ENCODE measurements around the gene VTN.

The VTN gene

DNA sequence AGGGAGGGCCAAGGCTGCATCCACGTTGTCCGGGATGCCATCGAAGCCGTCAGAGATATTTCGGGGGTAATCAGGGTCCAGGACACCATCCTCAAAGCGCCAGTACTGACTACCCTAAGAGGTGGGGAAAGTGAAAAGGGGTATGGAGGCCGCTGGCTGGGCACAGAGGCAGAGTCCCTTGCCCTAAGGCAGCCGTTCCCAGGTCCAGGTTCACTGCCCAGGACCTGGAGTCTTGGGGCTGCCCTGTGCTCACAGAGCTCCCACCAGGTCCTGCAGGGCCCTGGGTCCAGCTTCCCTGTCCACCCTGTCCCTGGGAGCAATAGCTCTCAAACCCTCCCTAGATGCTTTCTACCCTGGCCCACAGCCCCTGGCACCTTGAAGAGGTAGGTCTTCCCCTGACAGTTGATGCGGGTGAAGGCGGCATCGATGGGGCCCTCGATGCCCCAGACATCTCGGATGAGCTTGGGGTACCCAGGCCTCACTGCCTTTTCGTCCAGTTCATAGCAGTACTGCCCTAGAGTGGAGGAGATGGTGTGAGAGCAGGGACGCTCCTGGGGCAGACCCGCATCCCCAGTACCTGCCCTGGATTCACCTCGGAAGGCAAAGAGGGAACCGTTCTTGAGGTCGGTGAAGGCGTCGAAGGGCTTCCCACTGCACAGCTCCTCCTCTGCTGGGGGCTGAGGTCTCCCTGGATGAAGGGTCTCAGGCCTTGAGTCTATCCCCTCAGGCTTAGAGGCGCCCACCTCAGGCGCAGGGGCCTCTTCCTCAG lies 1.0 kb downstream of the VTN start:
- no peak overlapping the region for H3K4me2 ChIP-seq (ENCODE audit: low read length)
- no peak overlapping the region for H2AFZ ChIP-seq
- no peaks in the 10 kb centered on the region for H3K27me3 ChIP-seq (ENCODE audit: control insufficient read depth, insufficient read depth, low read length)
- TF ChIP-seq CTCF (IDR thresholded peaks at IDR 0.05): no peak
- H3K4me3 ChIP-seq (ENCODE audit: low read depth, low read length): no peak overlapping the region
- H3K79me2 ChIP-seq: peaks cover 5% of the 10 kb centered on the region
- H3K27ac ChIP-seq: no peak overlapping the region
- no peak overlapping the region for H3K9ac ChIP-seq
- no peaks in the 10 kb centered on the region for H3K9me3 ChIP-seq (ENCODE audit: control insufficient read depth, low read length)
- no peaks in the 10 kb centered on the region for H3K36me3 ChIP-seq (ENCODE audit: control insufficient read depth, insufficient read depth, low read length)
- H3K4me1 ChIP-seq: peaks cover 9% of the 10 kb centered on the region

DNA sequence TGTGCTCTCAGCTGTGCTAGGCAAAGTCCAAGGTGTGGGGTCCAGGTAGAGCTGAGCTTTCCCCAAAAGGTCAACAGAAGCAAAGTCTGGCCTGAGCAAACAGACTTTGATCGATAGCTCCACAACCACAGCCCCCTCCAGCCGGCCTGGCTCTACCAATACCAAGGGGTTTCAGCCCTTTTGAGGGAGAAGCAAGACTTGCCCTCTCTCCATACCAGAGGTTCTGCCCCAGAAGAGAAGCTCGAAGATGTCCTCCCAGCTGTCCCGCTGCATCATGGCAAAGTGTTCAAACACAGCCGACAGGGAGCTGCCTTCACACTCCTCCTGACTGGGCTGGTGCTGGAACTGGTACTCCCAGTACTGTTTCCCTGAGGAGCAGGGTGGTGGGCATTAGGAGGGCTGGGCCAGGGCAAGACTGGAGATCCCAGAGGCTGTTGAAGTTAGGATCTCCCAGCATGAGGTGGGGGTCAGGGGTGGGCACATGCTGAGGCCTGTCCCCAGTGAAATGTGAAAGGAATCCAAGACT lies 1.7 kb downstream of the VTN start:
- Histone ChIP-seq H3K4me1 (peaks cover 7% of the 10 kb centered on the region), H2AFZ (no peak overlapping the region), H3K27me3 (ENCODE audit: control insufficient read depth, insufficient read depth, low read length) (no peaks in the 10 kb centered on the region), H3K9me3 (ENCODE audit: control insufficient read depth, low read length) (no peaks in the 10 kb centered on the region), H3K79me2 (peaks cover 5% of the 10 kb centered on the region), H3K9ac (no peak overlapping the region), H3K4me3 (ENCODE audit: low read depth, low read length) (no peak overlapping the region), H3K4me2 (ENCODE audit: low read length) (no peak overlapping the region), H3K27ac (no peak overlapping the region), H3K36me3 (ENCODE audit: control insufficient read depth, insufficient read depth, low read length) (no peaks in the 10 kb centered on the region)
- no peak for TF ChIP-seq CTCF (IDR thresholded peaks at IDR 0.05)

- no peak overlapping the region for H3K27ac ChIP-seq
Measured at GRCh38 chr17:28367641-28368305, 2.3 kb downstream of the VTN start.

DNA sequence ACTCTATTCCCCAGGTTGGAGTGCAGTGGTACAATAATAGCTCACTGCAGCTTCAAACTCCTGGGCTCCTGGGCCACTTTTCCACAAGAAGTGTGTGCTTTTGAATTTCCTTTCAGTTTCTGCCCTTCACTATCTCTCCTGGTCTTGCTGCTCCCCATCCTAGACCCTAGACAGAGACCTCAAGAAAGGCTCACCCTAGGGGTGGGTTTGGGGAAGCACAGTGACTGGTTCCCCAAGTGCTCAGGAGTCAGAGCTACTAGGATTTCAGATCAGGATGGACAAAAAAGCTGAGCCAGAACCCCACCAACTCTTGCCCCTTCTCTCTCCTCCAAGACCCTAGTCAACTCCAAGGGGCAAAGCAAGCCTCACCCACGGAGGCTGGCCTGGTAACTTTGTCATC lies 3.5 kb downstream of the VTN start:
- TF ChIP-seq CTCF (IDR thresholded peaks at IDR 0.05): no peak
- Histone ChIP-seq H3K4me2 (ENCODE audit: low read length) (no peak overlapping the region), H3K79me2 (no peaks in the 10 kb centered on the region), H3K4me3 (ENCODE audit: low read depth, low read length) (no peak overlapping the region), H3K36me3 (ENCODE audit: control insufficient read depth, insufficient read depth, low read length) (no peaks in the 10 kb centered on the region), H3K27me3 (ENCODE audit: control insufficient read depth, insufficient read depth, low read length) (no peaks in the 10 kb centered on the region), H3K27ac (no peak overlapping the region), H3K9ac (no peak overlapping the region), H3K4me1 (no peaks in the 10 kb centered on the region), H2AFZ (no peak overlapping the region), H3K9me3 (ENCODE audit: control insufficient read depth, low read length) (no peaks in the 10 kb centered on the region)

More at GRCh38 chr17:28367641-28368305, 2.3 kb downstream of the VTN start:
- Histone ChIP-seq H3K4me3 (ENCODE audit: low read depth, low read length) (no peak overlapping the region), H3K36me3 (ENCODE audit: control insufficient read depth, insufficient read depth, low read length) (no peaks in the 10 kb centered on the region), H2AFZ (no peak overlapping the region), H3K9me3 (ENCODE audit: control insufficient read depth, low read length) (no peaks in the 10 kb centered on the region), H3K4me1 (peaks cover 1% of the 10 kb centered on the region), H3K4me2 (ENCODE audit: low read length) (no peak overlapping the region), H3K27me3 (ENCODE audit: control insufficient read depth, insufficient read depth, low read length) (no peaks in the 10 kb centered on the region), H3K79me2 (peaks cover under 1% of the 10 kb centered on the region), H3K9ac (no peak overlapping the region)
- no peak for TF ChIP-seq CTCF (IDR thresholded peaks at IDR 0.05)
